Tibial nerve (tissue), 4 donors: ENCODE measurements around the gene TTBK2.

Source experiments
- EP300 ChIP-seq, 2 donors: sonication (generic); formaldehyde crosslinking; IDR thresholded peaks; one replicate each; pipeline ENCODE4 v1.6.1; 2017; ENCODE audit warnings: antibody characterized with exemption in 2 of 2, mild to moderate bottlenecking in 1 of 2
- POLR2A ChIP-seq, 2 donors: fragments of 450-650 bp; IDR thresholded peaks; one replicate each; pipeline ENCODE4 v1.6.1; 2017; ENCODE audit warnings: antibody characterized with exemption in 2 of 2, mild to moderate bottlenecking in 2 of 2, moderate library complexity in 2 of 2
- TF ChIP-seq, protein P1 (sequence below), 5 experiments: fragments of 200-600 bp in 3 of 5; fragments of 450-650 bp in 2 of 5; sonication (generic) in 3 of 5; IDR thresholded peaks; one replicate each; pipeline ENCODE4 v1.5.1; 2016 to 2019; ENCODE audit warnings: antibody characterized with exemption in 5 of 5, mild to moderate bottlenecking in 3 of 5, moderate library complexity in 2 of 5

DNA sequence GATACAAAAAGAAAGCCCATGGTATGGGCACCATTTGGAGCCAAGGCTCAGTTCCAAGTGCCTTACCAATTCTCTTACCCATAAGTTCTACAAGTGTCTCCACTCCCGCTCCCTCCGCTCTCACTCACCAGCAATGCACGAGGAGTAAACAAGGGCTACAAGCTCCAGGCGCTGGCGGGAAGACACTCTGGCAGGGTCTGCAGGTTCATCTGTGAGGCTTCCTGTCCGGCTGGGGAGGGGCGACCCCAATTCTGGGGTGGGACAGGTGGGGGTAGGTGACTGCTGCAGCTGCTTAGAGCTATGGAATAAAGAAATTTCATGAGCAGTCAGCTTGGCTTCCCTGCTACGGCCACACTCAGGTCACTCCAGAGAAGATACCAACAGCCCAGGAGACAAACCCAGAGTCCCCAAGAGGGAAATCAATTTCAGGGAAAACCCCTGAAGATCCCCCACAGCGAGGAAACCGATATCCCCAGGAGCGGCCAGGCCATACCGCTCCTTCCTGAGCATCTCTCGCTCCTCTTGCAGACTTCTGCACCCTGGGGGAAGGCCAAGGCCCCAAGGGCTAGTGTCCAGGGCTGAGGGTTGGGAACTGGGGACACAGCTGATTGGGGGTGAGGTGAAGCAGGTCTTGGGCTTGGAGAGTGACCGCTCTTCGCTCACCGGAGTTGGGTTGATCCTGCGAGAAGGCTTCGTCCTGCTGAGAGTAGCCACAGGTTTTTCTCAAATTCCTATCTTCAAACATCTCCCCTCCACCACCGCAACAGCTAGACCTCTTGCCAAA, 185.0 kb downstream of the TTBK2 start:
- TF ChIP-seq, protein P1, sequence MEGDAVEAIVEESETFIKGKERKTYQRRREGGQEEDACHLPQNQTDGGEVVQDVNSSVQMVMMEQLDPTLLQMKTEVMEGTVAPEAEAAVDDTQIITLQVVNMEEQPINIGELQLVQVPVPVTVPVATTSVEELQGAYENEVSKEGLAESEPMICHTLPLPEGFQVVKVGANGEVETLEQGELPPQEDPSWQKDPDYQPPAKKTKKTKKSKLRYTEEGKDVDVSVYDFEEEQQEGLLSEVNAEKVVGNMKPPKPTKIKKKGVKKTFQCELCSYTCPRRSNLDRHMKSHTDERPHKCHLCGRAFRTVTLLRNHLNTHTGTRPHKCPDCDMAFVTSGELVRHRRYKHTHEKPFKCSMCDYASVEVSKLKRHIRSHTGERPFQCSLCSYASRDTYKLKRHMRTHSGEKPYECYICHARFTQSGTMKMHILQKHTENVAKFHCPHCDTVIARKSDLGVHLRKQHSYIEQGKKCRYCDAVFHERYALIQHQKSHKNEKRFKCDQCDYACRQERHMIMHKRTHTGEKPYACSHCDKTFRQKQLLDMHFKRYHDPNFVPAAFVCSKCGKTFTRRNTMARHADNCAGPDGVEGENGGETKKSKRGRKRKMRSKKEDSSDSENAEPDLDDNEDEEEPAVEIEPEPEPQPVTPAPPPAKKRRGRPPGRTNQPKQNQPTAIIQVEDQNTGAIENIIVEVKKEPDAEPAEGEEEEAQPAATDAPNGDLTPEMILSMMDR (IDR thresholded peaks at IDR 0.05), result no peak
- TF ChIP-seq EP300 (IDR thresholded peaks at IDR 0.05) (no peak), POLR2A (IDR thresholded peaks at IDR 0.05) (no peak)
